H1 (cell line): ENCODE results near the gene KDELR1. TPM values are rescaled to one million over a fixed set of nuclear protein-coding genes. Genes with fewer than 3 reads are reported as not detected.

Experiments used
- polyA plus RNA-seq, 7 experiments: library from polyadenylated mRNA; depleted of rRNA in 3 of 7; stranded (reverse) in 5 of 7; unstranded in 2 of 7; fragments of >200 nt in 5 of 7; fragments of 200-250 nt in 2 of 7; gene quantifications; 1 replicate in 5 of 7; 2 replicates in 1 of 7; 4 replicates in 1 of 7; pipeline versions ENCODE4 v1.2.1 to v1.2.3, GENCODE V29; 2011 to 2013; ENCODE audit warnings: missing spikeins in 2 of 7, mixed read lengths in 2 of 7
- total RNA-seq: library from RNA; stranded (reverse); fragmentation: NEBNext Ultra II Directional; extraction: Animal tissue kit (Norgen Biotek cat#: 25700); gene quantifications from 2 replicates; pipeline ENCODE4 v1.2.1, GENCODE V29; 2021

The KDELR1 gene
- total and polyA plus RNA-seq, 2 of the 8 experiments (the other 6 are each of a cell fraction or from before 2014, with no cell fraction given) = 225 to 231 TPM

Other genes starting within 250 kb of the KDELR1 start
- gene LIG1, start 221.2 kb downstream of the KDELR1 start, total RNA-seq = 97.7 and 113 TPM in 2 replicates
- gene LIG1, start 221.2 kb downstream of the KDELR1 start, polyA plus RNA-seq (2011; rRNA removed) = 67.6 and 87.0 TPM in 2 replicates
- 10.1 and 10.4 TPM in 2 replicates for gene ZSWIM9, start 220.9 kb downstream of the KDELR1 start, total RNA-seq
- 1.5 and 3.8 TPM in 2 replicates for gene ZSWIM9, start 220.9 kb downstream of the KDELR1 start, polyA plus RNA-seq (2011; rRNA removed)
- 24.4 and 26.2 TPM in 2 replicates for gene CARD8, start 135.6 kb downstream of the KDELR1 start, total RNA-seq
- gene CARD8, start 135.6 kb downstream of the KDELR1 start, polyA plus RNA-seq (2011; rRNA removed) = 8.9 and 11.7 TPM in 2 replicates
- 19.2 TPM in 2 replicates for gene ZNF114, start 121.5 kb downstream of the KDELR1 start, total RNA-seq
- 7.3 and 8.2 TPM in 2 replicates for gene ZNF114, start 121.5 kb downstream of the KDELR1 start, polyA plus RNA-seq (2011; rRNA removed)
- 18.4 and 20.9 TPM in 2 replicates for gene EMP3, start 66.0 kb downstream of the KDELR1 start, total RNA-seq
- gene EMP3, start 66.0 kb downstream of the KDELR1 start, polyA plus RNA-seq (2011; rRNA removed) = 65.9 and 87.8 TPM in 2 replicates
- 14.2 and 14.7 TPM in 2 replicates for gene TMEM143, start 27.6 kb downstream of the KDELR1 start, total RNA-seq
- gene TMEM143, start 27.6 kb downstream of the KDELR1 start, polyA plus RNA-seq (2011; rRNA removed) = 19.1 and 26.7 TPM in 2 replicates
- 1.1 TPM in 1 of 2 replicates, not detected in the other for gene SYNGR4, start 27.2 kb downstream of the KDELR1 start, total RNA-seq
- gene SYNGR4, start 27.2 kb downstream of the KDELR1 start, polyA plus RNA-seq (2011; rRNA removed) = 0.27 and 0.41 TPM in 2 replicates
- 11.0 and 12.4 TPM in 2 replicates for gene GRIN2D, start 2.1 kb upstream of the KDELR1 start, total RNA-seq
- 2.2 and 4.9 TPM in 2 replicates for gene GRIN2D, start 2.1 kb upstream of the KDELR1 start, polyA plus RNA-seq (2011; rRNA removed)
- 61.9 and 64.9 TPM in 2 replicates for gene GRWD1, start 54.4 kb upstream of the KDELR1 start, total RNA-seq
- 36.9 and 46.4 TPM in 2 replicates for gene GRWD1, start 54.4 kb upstream of the KDELR1 start, polyA plus RNA-seq (2011; rRNA removed)
- 0.89 and 1.0 TPM in 2 replicates for gene KCNJ14, start 64.0 kb upstream of the KDELR1 start, total RNA-seq
- 0.45 and 0.61 TPM in 2 replicates for gene KCNJ14, start 64.0 kb upstream of the KDELR1 start, polyA plus RNA-seq (2011; rRNA removed)
- gene CYTH2, start 77.8 kb upstream of the KDELR1 start, total RNA-seq = 67.7 and 71.4 TPM in 2 replicates
- 43.7 and 62.5 TPM in 2 replicates for gene CYTH2, start 77.8 kb upstream of the KDELR1 start, polyA plus RNA-seq (2011; rRNA removed)
- gene LMTK3, start 120.3 kb upstream of the KDELR1 start, total RNA-seq = 12.4 and 13.6 TPM in 2 replicates
- 2.7 and 7.3 TPM in 2 replicates for gene LMTK3, start 120.3 kb upstream of the KDELR1 start, polyA plus RNA-seq (2011; rRNA removed)
- gene SULT2B1, start 160.6 kb upstream of the KDELR1 start, total RNA-seq = 0.99 and 1.5 TPM in 2 replicates
- gene SULT2B1, start 160.6 kb upstream of the KDELR1 start, polyA plus RNA-seq (2011; rRNA removed) = 2.6 and 3.8 TPM in 2 replicates
- gene SPACA4, start 215.2 kb upstream of the KDELR1 start, total RNA-seq = not detected in 2 replicates
- gene SPACA4, start 215.2 kb upstream of the KDELR1 start, polyA plus RNA-seq (2011; rRNA removed) = not detected in 2 replicates
- gene FAM83E, start 223.5 kb upstream of the KDELR1 start, total RNA-seq = 5.3 and 6.5 TPM in 2 replicates
- 1.8 and 2.5 TPM in 2 replicates for gene FAM83E, start 223.5 kb upstream of the KDELR1 start, polyA plus RNA-seq (2011; rRNA removed)
- 1,669 and 1,693 TPM in 2 replicates for gene RPL18, start 227.6 kb upstream of the KDELR1 start, total RNA-seq
- gene RPL18, start 227.6 kb upstream of the KDELR1 start, polyA plus RNA-seq (2011; rRNA removed) = 2,789 and 3,426 TPM in 2 replicates
- gene SPHK2, start 228.0 kb upstream of the KDELR1 start, total RNA-seq = 60.9 and 61.6 TPM in 2 replicates
- 43.9 and 81.8 TPM in 2 replicates for gene SPHK2, start 228.0 kb upstream of the KDELR1 start, polyA plus RNA-seq (2011; rRNA removed)
- gene DBP, start 245.8 kb upstream of the KDELR1 start, total RNA-seq = 8.3 and 9.9 TPM in 2 replicates
- 7.5 and 8.2 TPM in 2 replicates for gene DBP, start 245.8 kb upstream of the KDELR1 start, polyA plus RNA-seq (2011; rRNA removed)